DOHH2 (cell line): ENCODE results near the gene WTIP.

ENCODE experiments used
- H3F3A ChIP-seq: fragments of 200-600 bp; sonication (generic), shearing (Covaris generic); 2 replicates; pipeline ENCODE4 v1.6.0; 2016; ENCODE audit warnings: antibody characterized with exemption, mild to moderate bottlenecking; ENCODE audit not compliant: control insufficient read depth, insufficient read depth
- H3K27ac ChIP-seq: fragments of 200-600 bp; sonication (generic); 2 replicates; pipeline ENCODE4 v1.5.1; 2014; ENCODE audit warnings: low read depth, mild to moderate bottlenecking, low read length, moderate library complexity
- H3K27me3 ChIP-seq: fragments of 200-600 bp; sonication (generic); 2 replicates; pipeline ENCODE4 v1.6.1; 2014; ENCODE audit warnings: mild to moderate bottlenecking, low read length, mixed read lengths; ENCODE audit not compliant: control insufficient read depth
- H3K36me3 ChIP-seq: fragments of 200-600 bp; sonication (generic); 2 replicates; pipeline ENCODE4 v1.6.1; 2014; ENCODE audit warnings: mild to moderate bottlenecking, low read length, moderate library complexity, mixed read lengths; ENCODE audit not compliant: control insufficient read depth
- H3K4me1 ChIP-seq: fragments of 200-600 bp; sonication (generic); 2 replicates; pipeline ENCODE4 v1.6.1; 2014; ENCODE audit warnings: mild to moderate bottlenecking, low read length, mixed read lengths; ENCODE audit not compliant: control insufficient read depth
- H3K4me2 ChIP-seq: fragments of 200-600 bp; sonication (generic); 2 replicates; pipeline ENCODE4 v1.6.0; 2014; ENCODE audit warnings: mild to moderate bottlenecking, low read length, moderate library complexity
- H3K4me3 ChIP-seq: fragments of 200-600 bp; sonication (generic); 2 replicates; pipeline ENCODE4 v1.5.1; 2014; ENCODE audit warnings: mild to moderate bottlenecking, low read length, mixed read lengths
- H3K79me2 ChIP-seq: fragments of 200-600 bp; sonication (generic); 2 replicates; pipeline ENCODE4 v1.6.1; 2014; ENCODE audit warnings: mild to moderate bottlenecking, low read length, mixed read lengths; ENCODE audit not compliant: control insufficient read depth
- H3K9me2 ChIP-seq: fragments of 200-600 bp; sonication (generic); replicated peaks from 2 replicates; pipeline ENCODE4 v1.6.1; 2014; ENCODE audit warnings: mild to moderate bottlenecking, low read length, mixed read lengths; ENCODE audit not compliant: control insufficient read depth
- H3K9me3 ChIP-seq: fragments of 200-600 bp; sonication (generic); 2 replicates; pipeline ENCODE4 v1.6.1; 2014; ENCODE audit warnings: antibody characterized with exemption, low read length, mixed read lengths; ENCODE audit not compliant: control insufficient read depth, insufficient read depth
- H4K20me1 ChIP-seq: fragments of 200-600 bp; sonication (generic); 2 replicates; pipeline ENCODE4 v1.6.0; 2014; ENCODE audit warnings: low read depth, mild to moderate bottlenecking, antibody characterized with exemption, low read length, moderate library complexity; ENCODE audit not compliant: control insufficient read depth, insufficient read depth
- CTCF ChIP-seq: fragments of 200-600 bp; sonication (generic); IDR thresholded peaks from one replicate; pipeline ENCODE4 v1.5.1; 2014; ENCODE audit warnings: antibody characterized with exemption, mild to moderate bottlenecking, low read depth, low read length; ENCODE audit not compliant: poor library complexity, severe bottlenecking
- EZH2phosphoT487 ChIP-seq: fragments of 200-600 bp; sonication (generic); IDR thresholded peaks from 2 replicates; pipeline ENCODE4 v1.6.1; 2017; ENCODE audit warnings: borderline replicate concordance, mild to moderate bottlenecking, antibody characterized with exemption, low read length, moderate library complexity, mixed read lengths

The WTIP gene

GRCh38 chr19:34481861-34482379 is 362 bp downstream of the WTIP start:
- H3K4me1 ChIP-seq: no peaks in the 10 kb centered on the region
- H3F3A ChIP-seq: no peaks in the 10 kb centered on the region
- H3K9me2 ChIP-seq: no peaks in the 10 kb centered on the region
- H3K27ac ChIP-seq: no peak overlapping the region
- no peaks in the 10 kb centered on the region for H4K20me1 ChIP-seq
- no peaks in the 10 kb centered on the region for H3K79me2 ChIP-seq
- H3K4me3 ChIP-seq: no peak overlapping the region
- no peak for TF ChIP-seq CTCF
- TF ChIP-seq EZH2phosphoT487: no peak
- no peaks in the 10 kb centered on the region for H3K36me3 ChIP-seq
- no peaks in the 10 kb centered on the region for H3K9me3 ChIP-seq
- H3K27me3 ChIP-seq: no peaks in the 10 kb centered on the region
- no peak overlapping the region for H3K4me2 ChIP-seq

GRCh38 chr19:34482380-34483250 is 1.1 kb downstream of the WTIP start:
- no peak for TF ChIP-seq EZH2phosphoT487
- TF ChIP-seq CTCF: no peak
- Histone ChIP-seq H3K36me3 (no peaks in the 10 kb centered on the region), H3K4me1 (no peaks in the 10 kb centered on the region), H3K4me2 (no peak overlapping the region), H3K27me3 (no peaks in the 10 kb centered on the region), H3K4me3 (no peak overlapping the region), H3K27ac (no peak overlapping the region), H3K79me2 (no peaks in the 10 kb centered on the region), H3F3A (no peaks in the 10 kb centered on the region), H4K20me1 (no peaks in the 10 kb centered on the region), H3K9me2 (no peaks in the 10 kb centered on the region), H3K9me3 (no peaks in the 10 kb centered on the region)

DNA sequence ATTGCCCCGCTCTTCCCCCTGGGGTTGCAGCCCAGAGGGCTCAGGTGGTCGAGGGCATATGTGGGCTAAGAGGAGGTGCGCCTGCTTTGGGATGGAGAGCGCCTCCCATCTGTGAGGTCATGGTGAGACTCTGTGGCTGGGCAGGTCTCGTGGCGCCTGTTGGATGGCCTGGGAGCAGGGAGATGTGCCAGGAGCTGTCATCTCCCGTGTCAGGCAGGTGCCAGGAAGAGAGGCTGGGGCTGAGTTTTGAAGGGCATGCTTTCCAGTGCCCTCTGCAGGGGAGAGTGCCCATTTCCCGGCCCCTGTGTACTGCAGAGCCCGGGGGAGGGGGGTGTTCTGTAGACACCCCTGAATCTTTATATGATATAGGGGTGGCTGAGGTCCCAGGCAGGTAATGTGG is 2.8 kb downstream of the WTIP start:
- H3K4me1 ChIP-seq: no peaks in the 10 kb centered on the region
- no peak overlapping the region for H3K4me2 ChIP-seq
- no peaks in the 10 kb centered on the region for H4K20me1 ChIP-seq
- no peaks in the 10 kb centered on the region for H3K27me3 ChIP-seq
- no peak overlapping the region for H3K27ac ChIP-seq
- no peaks in the 10 kb centered on the region for H3K9me3 ChIP-seq
- H3K9me2 ChIP-seq: no peaks in the 10 kb centered on the region
- H3K79me2 ChIP-seq: no peaks in the 10 kb centered on the region
- TF ChIP-seq EZH2phosphoT487 (no peak), CTCF (no peak)
- H3K4me3 ChIP-seq: no peak overlapping the region
- H3K36me3 ChIP-seq: no peaks in the 10 kb centered on the region
- H3F3A ChIP-seq: no peaks in the 10 kb centered on the region
